Epidermal melanocyte (primary cell): Measurements from ENCODE around the gene OR6S1.
"Not testable (repeated sequence)": the region's sequence is repeated elsewhere in the genome, so short reads cannot be mapped to it uniquely, and the experiment has no call there.

Source experiments
- DNase-seq: peaks from one replicate; pipeline ENCODE4 v3.0.0; 2011; ENCODE audit warnings: low spot score; ENCODE audit not compliant: insufficient read length

OR6S1 gene

GRCh38 chr14:20631880-20632389 lies 9.6 kb downstream of the OR6S1 start:
- peak; percentile 44 for DNase-seq

- no peak for DNase-seq
These were observed 10.2 kb downstream of the OR6S1 start for GRCh38 chr14:20631023-20631879.

GRCh38 chr14:20630340-20631022 lies 11.0 kb downstream of the OR6S1 start:
- no peak for DNase-seq

GRCh38 chr14:20628063-20628854 lies 13.2 kb downstream of the OR6S1 start:
- no peak for DNase-seq

GRCh38 chr14:20627346-20628027 lies 14.0 kb downstream of the OR6S1 start:
- DNase-seq: no peak

GRCh38 chr14:20626274-20626673 lies 15.2 kb downstream of the OR6S1 start:
- DNase-seq: no peak

GRCh38 chr14:20624495-20625070 lies 16.9 kb downstream of the OR6S1 start:
- no peak for DNase-seq

- DNase-seq: no peak
These were observed 17.7 kb downstream of the OR6S1 start for GRCh38 chr14:20623798-20624197.

- DNase-seq: no peak
These were observed 18.6 kb downstream of the OR6S1 start for GRCh38 chr14:20622816-20623291.

- no peak for DNase-seq
These were observed 20.6 kb downstream of the OR6S1 start for GRCh38 chr14:20620798-20621478.

GRCh38 chr14:20619688-20620087 lies 21.8 kb downstream of the OR6S1 start:
- not testable (repeated sequence) for DNase-seq

GRCh38 chr14:20618271-20618749 lies 23.2 kb downstream of the OR6S1 start:
- no peak for DNase-seq

- DNase-seq: no peak
These were observed 24.1 kb downstream of the OR6S1 start for GRCh38 chr14:20617138-20618003.

GRCh38 chr14:20615996-20616395 lies 25.5 kb downstream of the OR6S1 start:
- no peak for DNase-seq

- DNase-seq: no peak
These were observed 27.3 kb downstream of the OR6S1 start for GRCh38 chr14:20614038-20614840.

GRCh38 chr14:20613094-20614037 lies 28.1 kb downstream of the OR6S1 start:
- peak; percentile 64 for DNase-seq

- DNase-seq: no peak
These were observed 29.1 kb downstream of the OR6S1 start for GRCh38 chr14:20612403-20612802.
